ENCODE measurements around the gene KCNG4. TPM values are rescaled to one million over a fixed set of nuclear protein-coding genes. Genes with fewer than 3 reads are reported as not detected.

Gene KCNG4
- total and polyA plus RNA-seq, 2 donors (not counting 3 experiments of a cell fraction or from before 2014, with no cell fraction given), result not detected

DNA sequence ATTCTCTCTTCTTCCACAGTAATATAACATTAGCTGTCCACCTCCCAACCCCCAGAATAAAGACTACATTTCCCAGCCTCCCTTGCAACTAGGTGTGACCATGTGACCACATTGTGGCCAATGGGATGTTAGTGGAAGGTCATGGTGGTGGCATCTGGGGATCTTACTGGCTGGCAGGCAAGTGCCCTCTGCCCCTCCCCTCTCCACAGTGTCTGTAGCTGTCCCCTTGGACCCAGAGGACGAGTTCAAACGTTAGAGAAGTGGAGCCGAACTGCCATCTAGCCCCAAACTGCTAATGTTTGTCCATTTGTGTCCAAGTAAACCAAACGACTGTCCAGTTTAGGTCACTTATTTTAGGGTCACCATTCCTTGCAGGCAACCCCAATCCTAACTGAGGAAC, 26.6 kb upstream of the KCNG4 start:
- H3K27me3 ChIP-seq (ENCODE audit: control insufficient read depth in 2 of 2, insufficient read depth in 2 of 2, low read length in 2 of 2), result no peaks in the 10 kb centered on the region
- H3K4me1 ChIP-seq (ENCODE audit: control insufficient read depth, extremely low read depth, insufficient read depth, low read length), result no peaks in the 10 kb centered on the region
- no peaks in the 10 kb centered on the region for H4K20me1 ChIP-seq (replicated peaks; ENCODE audit: control insufficient read depth, extremely low read depth, insufficient read depth, low read length)
- H3K9me1 ChIP-seq (replicated peaks; ENCODE audit: control insufficient read depth, extremely low read depth, insufficient read depth, low read length), result no peaks in the 10 kb centered on the region
- no peak overlapping the region for H3K4me2 ChIP-seq (ENCODE audit: insufficient read depth, low read length)
- no peak overlapping the region for H3K4me3 ChIP-seq (replicated peaks in 1 of 3; ENCODE audit: insufficient read depth in 1 of 3, low read depth in 1 of 3, low read length in 3 of 3)
- H3K9me3 ChIP-seq (replicated peaks; ENCODE audit: control insufficient read depth, insufficient read depth, low read length), result no peaks in the 10 kb centered on the region
- H2AFZ ChIP-seq (ENCODE audit: low read depth, low read length), result no peak overlapping the region
- dilution Hi-C loops (cut with MboI; ENCODE audit: extremely low pct_ligation_motif_present, low sequenced_read_pairs) (no loop called here), intact Hi-C loops (cut with micrococcal nuclease) (no loop called here)
- no peak overlapping the region for H3K9ac ChIP-seq (replicated peaks; ENCODE audit: extremely low read depth, insufficient read depth, low read length)
- BruUV-seq (replicated peaks), result no TSS peak
- no peak for TF ChIP-seq FOS (IDR thresholded peaks at IDR 0.05; ENCODE audit: borderline replicate concordance, insufficient read depth, low read length)
- peak; percentile 66 for TF ChIP-seq MAX (IDR thresholded peaks at IDR 0.05; ENCODE audit: insufficient read depth, insufficient read length)
- ChIA-PET CTCF (interaction anchor here (7.4 kb wide), 1 partner anchor 10 kb away, joined by 42 read pairs; no protein-coding TSS in a partner anchor), POLR2A (no interaction called here)
- H3K79me2 ChIP-seq (ENCODE audit: control insufficient read depth, insufficient read depth, low read length), result no peaks in the 10 kb centered on the region
- no peaks in the 10 kb centered on the region for H3K36me3 ChIP-seq (ENCODE audit: control insufficient read depth in 2 of 2, extremely low read depth in 1 of 2, insufficient read depth in 2 of 2, low read length in 2 of 2)
- H3K27ac ChIP-seq (ENCODE audit: insufficient read depth, low read depth, low read length), result no peak overlapping the region
- FAIRE-seq (peak; percentile 80), DNase-seq (ENCODE audit: low read depth, low spot score) (peak; percentile 71)

- ChIA-PET POLR2A (no interaction called here), CTCF (interaction anchor here (1.4 to 7.4 kb wide), 2 partner anchors 14 to 18 kb away, joined by 4 to 42 read pairs; no protein-coding TSS in a partner anchor)
- BruUV-seq (replicated peaks), result no TSS peak
- Histone ChIP-seq H3K4me2 (ENCODE audit: insufficient read depth, low read length) (no peak overlapping the region), H3K9ac (replicated peaks; ENCODE audit: extremely low read depth, insufficient read depth, low read length) (no peak overlapping the region), H3K4me1 (ENCODE audit: control insufficient read depth, extremely low read depth, insufficient read depth, low read length) (no peaks in the 10 kb centered on the region), H3K27ac (ENCODE audit: insufficient read depth, low read depth, low read length) (no peak overlapping the region), H3K9me3 (replicated peaks; ENCODE audit: control insufficient read depth, insufficient read depth, low read length) (no peaks in the 10 kb centered on the region), H4K20me1 (replicated peaks; ENCODE audit: control insufficient read depth, extremely low read depth, insufficient read depth, low read length) (no peaks in the 10 kb centered on the region), H3K4me3 (replicated peaks in 1 of 3; ENCODE audit: insufficient read depth in 1 of 3, low read depth in 1 of 3, low read length in 3 of 3) (no peak overlapping the region), H2AFZ (ENCODE audit: low read depth, low read length) (no peak overlapping the region), H3K36me3 (ENCODE audit: control insufficient read depth in 2 of 2, extremely low read depth in 1 of 2, insufficient read depth in 2 of 2, low read length in 2 of 2) (no peaks in the 10 kb centered on the region), H3K79me2 (ENCODE audit: control insufficient read depth, insufficient read depth, low read length) (no peaks in the 10 kb centered on the region), H3K9me1 (replicated peaks; ENCODE audit: control insufficient read depth, extremely low read depth, insufficient read depth, low read length) (no peaks in the 10 kb centered on the region), H3K27me3 (ENCODE audit: control insufficient read depth in 2 of 2, insufficient read depth in 2 of 2, low read length in 2 of 2) (no peaks in the 10 kb centered on the region)
- FAIRE-seq (no peak), DNase-seq (ENCODE audit: low read depth, low spot score) (no peak)
- intact Hi-C loops (cut with micrococcal nuclease), result no loop called here
- dilution Hi-C loops (cut with MboI; ENCODE audit: extremely low pct_ligation_motif_present, low sequenced_read_pairs), result no loop called here
- TF ChIP-seq POLR2AphosphoS5 (IDR thresholded peaks at IDR 0.05; ENCODE audit: insufficient read depth, low read depth, low read length) (no peak), JUN (IDR thresholded peaks at IDR 0.05; ENCODE audit: borderline replicate concordance, insufficient read depth, insufficient read length, low read depth) (no peak), FOS (IDR thresholded peaks at IDR 0.05; ENCODE audit: borderline replicate concordance, insufficient read depth, low read length) (no peak), POLR2A (IDR thresholded peaks at IDR 0.05; ENCODE audit: low read depth, low read length) (no peak)
- TF ChIP-seq, protein P1, sequence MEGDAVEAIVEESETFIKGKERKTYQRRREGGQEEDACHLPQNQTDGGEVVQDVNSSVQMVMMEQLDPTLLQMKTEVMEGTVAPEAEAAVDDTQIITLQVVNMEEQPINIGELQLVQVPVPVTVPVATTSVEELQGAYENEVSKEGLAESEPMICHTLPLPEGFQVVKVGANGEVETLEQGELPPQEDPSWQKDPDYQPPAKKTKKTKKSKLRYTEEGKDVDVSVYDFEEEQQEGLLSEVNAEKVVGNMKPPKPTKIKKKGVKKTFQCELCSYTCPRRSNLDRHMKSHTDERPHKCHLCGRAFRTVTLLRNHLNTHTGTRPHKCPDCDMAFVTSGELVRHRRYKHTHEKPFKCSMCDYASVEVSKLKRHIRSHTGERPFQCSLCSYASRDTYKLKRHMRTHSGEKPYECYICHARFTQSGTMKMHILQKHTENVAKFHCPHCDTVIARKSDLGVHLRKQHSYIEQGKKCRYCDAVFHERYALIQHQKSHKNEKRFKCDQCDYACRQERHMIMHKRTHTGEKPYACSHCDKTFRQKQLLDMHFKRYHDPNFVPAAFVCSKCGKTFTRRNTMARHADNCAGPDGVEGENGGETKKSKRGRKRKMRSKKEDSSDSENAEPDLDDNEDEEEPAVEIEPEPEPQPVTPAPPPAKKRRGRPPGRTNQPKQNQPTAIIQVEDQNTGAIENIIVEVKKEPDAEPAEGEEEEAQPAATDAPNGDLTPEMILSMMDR (IDR thresholded peaks at IDR 0.05; ENCODE audit: extremely low read depth in 1 of 2, insufficient read depth in 1 of 2, low read depth in 1 of 2, low read length in 2 of 2), result no peak
These were observed 23.1 kb upstream of the KCNG4 start for GRCh38 chr16:84262939-84263338.
